T-helper 2 cell treated with Interferon-gamma antibody and Interleukin-4, amounts not matched to agents 5 μg/mL and 100 μg/mL, for 36 hours (primary cell): Measurements from ENCODE around the gene ZBTB18.

Source experiments
- DNase-seq: peaks from one replicate; pipeline ENCODE4 v3.0.0; 2021; ENCODE audit warnings: low spot score
- H3K27ac Mint-ChIP-seq: one replicate; pipeline ENCODE4 v1.8.0; 2021; ENCODE audit warnings: mild to moderate bottlenecking, mixed read lengths
- H3K27me3 Mint-ChIP-seq: one replicate; pipeline ENCODE4 v1.8.0; 2021; ENCODE audit warnings: low read depth, mixed read lengths
- H3K36me3 Mint-ChIP-seq: one replicate; pipeline ENCODE4 v1.8.0; 2021; ENCODE audit warnings: low read depth, mixed read lengths
- H3K4me1 Mint-ChIP-seq: one replicate; pipeline ENCODE4 v1.8.0; 2021; ENCODE audit warnings: low read depth, mixed read lengths
- H3K4me3 Mint-ChIP-seq: one replicate; pipeline ENCODE4 v1.8.0; 2022; ENCODE audit warnings: mild to moderate bottlenecking, moderate library complexity, mixed read lengths
- H3K9me3 Mint-ChIP-seq: one replicate; pipeline ENCODE4 v1.8.0; 2021; ENCODE audit warnings: mixed read lengths

Gene ZBTB18

DNA sequence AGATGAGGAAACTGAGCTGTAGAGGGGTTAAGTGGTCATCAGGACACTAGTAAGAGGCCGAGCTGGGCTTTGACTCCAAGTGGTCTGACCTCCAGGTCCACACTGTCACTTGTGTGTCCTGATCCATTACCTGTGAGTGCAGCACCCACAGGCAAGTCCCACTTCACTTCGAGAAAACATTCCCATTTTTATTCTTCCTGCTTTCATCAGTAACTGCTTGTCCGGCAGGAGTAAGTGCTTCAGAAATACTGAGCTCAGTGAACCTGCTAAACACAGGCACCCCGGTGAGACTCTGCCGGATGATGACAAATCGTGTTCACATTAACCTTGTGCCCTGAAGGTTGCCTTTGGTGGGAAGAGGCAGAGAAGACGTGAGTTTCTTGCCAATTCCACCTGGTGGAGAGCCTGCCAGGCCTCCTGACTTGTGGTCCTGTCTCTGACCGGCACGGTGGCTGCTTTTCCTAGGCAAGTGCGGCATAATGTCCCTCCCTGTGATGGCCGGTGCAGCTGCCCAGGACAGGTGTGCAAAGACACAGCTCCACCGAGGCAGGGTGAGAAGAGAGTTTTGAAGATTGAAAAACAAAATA is 29.4 kb downstream of the ZBTB18 start:
- no peak overlapping the region for H3K4me3 Mint-ChIP-seq
- no peaks in the 10 kb centered on the region for H3K36me3 Mint-ChIP-seq
- peaks cover 17% of the 10 kb centered on the region for H3K27me3 Mint-ChIP-seq
- no peak for DNase-seq
- H3K9me3 Mint-ChIP-seq = no peaks in the 10 kb centered on the region
- no peak overlapping the region for H3K27ac Mint-ChIP-seq
- peaks cover 3% of the 10 kb centered on the region for H3K4me1 Mint-ChIP-seq

- Mint-ChIP-seq H3K9me3 (no peaks in the 10 kb centered on the region), H3K36me3 (no peaks in the 10 kb centered on the region), H3K27me3 (peaks cover 10% of the 10 kb centered on the region), H3K4me1 (no peaks in the 10 kb centered on the region), H3K4me3 (no peak overlapping the region), H3K27ac (no peak overlapping the region)
- DNase-seq = no peak
Measured at GRCh38 chr1:244082969-244083368, 31.9 kb downstream of the ZBTB18 start.

- no peaks in the 10 kb centered on the region for H3K4me1 Mint-ChIP-seq
- no peak for DNase-seq
- no peak overlapping the region for H3K27ac Mint-ChIP-seq
Measured at GRCh38 chr1:244083383-244083943, 32.4 kb downstream of the ZBTB18 start.

DNA sequence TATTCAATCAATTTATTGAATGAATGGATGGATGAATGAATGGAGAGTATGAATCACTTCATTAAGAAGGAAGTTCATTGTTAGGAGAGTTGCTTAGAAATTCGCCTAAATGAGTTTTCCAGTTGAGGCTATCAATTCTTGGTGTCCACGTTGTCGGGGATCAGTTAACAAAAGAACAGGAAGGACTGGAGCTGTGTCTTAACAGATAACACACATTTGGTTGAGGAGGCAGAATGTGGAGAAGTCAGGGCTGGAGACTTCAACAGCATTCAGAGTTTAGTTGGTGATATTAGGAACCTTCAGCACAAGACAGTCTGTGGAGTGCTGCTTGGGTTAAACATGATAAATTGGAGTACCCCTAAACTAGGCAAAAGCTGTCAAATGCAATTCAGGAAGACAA is 33.7 kb downstream of the ZBTB18 start:
- no peaks in the 10 kb centered on the region for H3K4me1 Mint-ChIP-seq
- H3K27me3 Mint-ChIP-seq = peaks cover 10% of the 10 kb centered on the region
- no peak overlapping the region for H3K27ac Mint-ChIP-seq
- no peaks in the 10 kb centered on the region for H3K9me3 Mint-ChIP-seq
- no peak for DNase-seq
- no peak overlapping the region for H3K4me3 Mint-ChIP-seq
- H3K36me3 Mint-ChIP-seq = no peaks in the 10 kb centered on the region

More at GRCh38 chr1:244083383-244083943, 32.4 kb downstream of the ZBTB18 start:
- H3K36me3 Mint-ChIP-seq = no peaks in the 10 kb centered on the region
- H3K27me3 Mint-ChIP-seq = peaks cover 10% of the 10 kb centered on the region
- H3K4me3 Mint-ChIP-seq = no peak overlapping the region
- no peaks in the 10 kb centered on the region for H3K9me3 Mint-ChIP-seq

DNA sequence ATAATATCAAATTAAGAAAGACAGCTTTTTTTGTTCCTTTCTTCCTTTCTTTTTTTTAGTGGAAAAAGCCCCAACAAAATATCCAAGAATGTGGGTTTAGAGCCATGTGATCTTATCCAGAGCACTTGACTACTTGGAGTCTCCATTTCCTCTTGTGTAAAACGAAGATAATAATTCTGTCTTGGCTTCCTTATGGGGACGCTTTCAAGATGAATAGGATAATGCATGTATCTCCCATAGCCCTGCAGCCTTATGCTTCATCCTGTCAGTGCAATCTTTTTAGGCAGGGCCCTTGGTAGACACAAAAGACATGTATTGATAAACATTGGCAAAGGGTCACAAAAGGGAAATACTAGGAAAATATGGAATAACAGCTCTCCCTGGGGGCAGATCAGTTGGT is 34.8 kb downstream of the ZBTB18 start:
- no peak overlapping the region for H3K27ac Mint-ChIP-seq

GRCh38 chr1:244087021-244087560 is 36.0 kb downstream of the ZBTB18 start:
- no peaks in the 10 kb centered on the region for H3K9me3 Mint-ChIP-seq

More for the DNA sequence above, 34.8 kb downstream of the ZBTB18 start:
- Mint-ChIP-seq H3K9me3 (no peaks in the 10 kb centered on the region), H3K4me3 (no peak overlapping the region), H3K4me1 (no peaks in the 10 kb centered on the region), H3K36me3 (no peaks in the 10 kb centered on the region), H3K27me3 (peaks cover 10% of the 10 kb centered on the region)
- DNase-seq = no peak

DNA sequence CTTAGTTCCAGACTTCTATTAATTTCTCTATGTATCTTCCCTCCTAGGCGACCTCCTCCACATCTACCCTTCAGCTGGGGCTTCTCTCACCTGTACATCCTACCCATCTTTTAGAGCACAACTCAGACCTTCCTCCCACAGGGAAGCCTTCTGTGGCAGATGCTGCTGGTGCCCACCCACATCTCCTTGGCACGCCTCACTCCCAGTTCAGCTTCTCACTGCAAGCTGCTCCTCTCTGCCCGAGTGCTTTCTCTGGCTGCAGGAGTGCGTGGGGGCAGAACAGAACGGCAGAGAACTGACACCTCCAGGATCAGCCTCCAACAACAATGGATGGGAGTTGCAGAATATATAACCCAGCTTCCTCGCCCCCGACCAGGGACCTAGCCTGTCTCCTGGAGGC is 36.5 kb downstream of the ZBTB18 start:
- H3K4me1 Mint-ChIP-seq = no peaks in the 10 kb centered on the region
- no peak overlapping the region for H3K4me3 Mint-ChIP-seq
- DNase-seq = no peak
- peaks cover 8% of the 10 kb centered on the region for H3K27me3 Mint-ChIP-seq
- no peaks in the 10 kb centered on the region for H3K9me3 Mint-ChIP-seq
- H3K36me3 Mint-ChIP-seq = no peaks in the 10 kb centered on the region
- no peak overlapping the region for H3K27ac Mint-ChIP-seq

More at GRCh38 chr1:244087021-244087560, 36.0 kb downstream of the ZBTB18 start:
- H3K36me3 Mint-ChIP-seq = no peaks in the 10 kb centered on the region
- DNase-seq = no peak
- H3K27me3 Mint-ChIP-seq = peaks cover 10% of the 10 kb centered on the region
- H3K4me3 Mint-ChIP-seq = no peak overlapping the region
- H3K27ac Mint-ChIP-seq = no peak overlapping the region
- H3K4me1 Mint-ChIP-seq = no peaks in the 10 kb centered on the region

- Mint-ChIP-seq H3K27ac (no peak overlapping the region), H3K27me3 (peaks cover 4% of the 10 kb centered on the region), H3K4me1 (no peaks in the 10 kb centered on the region), H3K36me3 (no peaks in the 10 kb centered on the region), H3K4me3 (no peak overlapping the region), H3K9me3 (no peaks in the 10 kb centered on the region)
- no peak for DNase-seq
Measured at GRCh38 chr1:244088161-244088560, 37.1 kb downstream of the ZBTB18 start.

DNA sequence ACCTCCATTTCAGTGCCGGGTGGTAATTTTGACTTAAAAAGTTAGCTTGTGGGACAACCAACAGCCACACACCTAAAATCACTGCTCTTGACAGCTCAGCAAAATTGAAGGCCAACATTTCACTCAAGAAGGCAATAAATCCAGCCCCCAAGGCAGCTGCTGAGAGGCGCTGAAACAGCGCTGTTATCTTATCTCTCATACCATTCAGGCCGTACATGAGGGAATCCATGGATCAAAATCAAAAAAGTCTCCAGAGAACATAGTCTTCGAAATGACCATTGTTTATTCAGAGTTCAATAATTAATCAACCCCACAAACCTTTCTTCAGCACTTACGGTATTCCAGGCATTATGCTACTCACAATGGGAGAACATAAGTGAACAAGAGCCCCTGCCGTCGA is 38.5 kb downstream of the ZBTB18 start:
- Mint-ChIP-seq H3K27ac (no peak overlapping the region), H3K9me3 (no peaks in the 10 kb centered on the region), H3K4me3 (no peak overlapping the region), H3K27me3 (peaks cover 2% of the 10 kb centered on the region), H3K4me1 (no peaks in the 10 kb centered on the region), H3K36me3 (no peaks in the 10 kb centered on the region)
- DNase-seq = no peak

GRCh38 chr1:244090645-244091044 is 39.6 kb downstream of the ZBTB18 start:
- no peaks in the 10 kb centered on the region for H3K9me3 Mint-ChIP-seq
- no peak overlapping the region for H3K4me3 Mint-ChIP-seq
- no peaks in the 10 kb centered on the region for H3K36me3 Mint-ChIP-seq
- no peaks in the 10 kb centered on the region for H3K27me3 Mint-ChIP-seq
- no peaks in the 10 kb centered on the region for H3K4me1 Mint-ChIP-seq
- no peak for DNase-seq
- H3K27ac Mint-ChIP-seq = no peak overlapping the region

GRCh38 chr1:244092293-244092963 is 41.3 kb downstream of the ZBTB18 start:
- no peaks in the 10 kb centered on the region for H3K36me3 Mint-ChIP-seq
- H3K4me3 Mint-ChIP-seq = no peak overlapping the region
- H3K27me3 Mint-ChIP-seq = no peaks in the 10 kb centered on the region
- H3K27ac Mint-ChIP-seq = no peak overlapping the region
- H3K4me1 Mint-ChIP-seq = no peaks in the 10 kb centered on the region
- DNase-seq = no peak
- no peaks in the 10 kb centered on the region for H3K9me3 Mint-ChIP-seq

DNA sequence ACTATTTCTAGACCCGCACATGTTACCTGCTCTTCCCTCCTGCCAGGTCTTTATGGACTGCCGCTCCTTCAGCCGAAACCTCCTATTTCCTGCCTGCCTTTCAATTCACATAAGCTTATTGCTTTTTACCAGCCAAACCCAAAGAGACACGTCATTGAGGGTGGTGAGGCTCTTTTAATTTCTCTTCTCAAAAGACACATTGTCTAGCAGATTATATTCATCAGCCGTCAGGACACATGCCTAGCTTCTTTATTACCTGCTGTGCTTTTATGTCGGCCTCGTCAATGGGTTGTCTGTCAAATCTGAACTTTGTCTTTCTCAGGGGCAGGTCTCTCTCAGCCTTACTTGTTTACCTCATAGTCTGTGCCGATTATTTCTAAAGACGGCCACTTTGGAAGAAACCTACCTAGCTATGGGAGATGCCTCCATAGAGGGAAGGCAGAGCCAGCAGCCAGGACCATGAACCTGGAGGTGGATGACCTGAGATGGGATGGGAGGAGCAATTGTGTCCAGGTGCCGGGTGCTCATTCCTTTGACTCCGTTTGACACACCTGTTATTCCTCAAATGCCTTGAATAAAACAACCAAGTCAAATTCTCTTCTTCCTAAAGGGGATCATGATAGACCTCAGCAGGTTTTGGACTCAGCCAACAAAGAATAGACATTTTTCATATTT is 42.0 kb downstream of the ZBTB18 start:
- Mint-ChIP-seq H3K9me3 (no peaks in the 10 kb centered on the region), H3K4me1 (no peaks in the 10 kb centered on the region), H3K36me3 (no peaks in the 10 kb centered on the region), H3K27me3 (no peaks in the 10 kb centered on the region), H3K4me3 (no peak overlapping the region), H3K27ac (no peak overlapping the region)
- no peak for DNase-seq

DNA sequence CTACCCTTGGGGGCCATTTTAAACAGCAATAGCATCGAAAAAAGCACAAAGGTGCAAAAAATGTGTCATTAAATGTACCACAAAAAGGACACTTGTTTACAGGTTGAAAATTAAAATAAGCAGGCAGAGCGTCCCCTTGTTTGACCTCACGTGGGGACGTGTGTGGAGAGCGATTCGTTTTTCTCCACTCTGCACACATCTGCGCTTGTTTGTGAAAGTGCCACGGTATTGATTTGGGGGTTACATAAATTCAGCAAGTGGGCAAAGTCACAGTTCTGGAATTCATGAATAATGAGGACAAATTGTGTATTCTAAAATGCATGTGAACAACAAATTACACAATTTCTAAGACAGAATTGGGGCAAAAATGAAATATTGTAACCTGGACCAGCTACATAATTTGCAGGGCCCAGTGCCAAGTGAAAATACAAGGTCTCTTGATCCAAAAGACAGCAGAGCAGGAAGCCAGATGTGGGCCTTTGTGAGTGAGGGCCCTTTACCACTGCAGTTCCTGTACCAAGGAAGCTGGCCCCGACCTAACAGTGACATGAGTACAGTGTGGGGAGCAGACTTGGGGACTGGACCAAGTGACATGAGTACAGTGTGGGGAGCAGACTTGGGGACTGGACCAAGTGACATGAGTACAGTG is 43.9 kb downstream of the ZBTB18 start:
- no peak overlapping the region for H3K4me3 Mint-ChIP-seq
- H3K9me3 Mint-ChIP-seq = no peaks in the 10 kb centered on the region
- no peaks in the 10 kb centered on the region for H3K36me3 Mint-ChIP-seq
- peaks cover 2% of the 10 kb centered on the region for H3K27me3 Mint-ChIP-seq
- DNase-seq = no peak
- no peaks in the 10 kb centered on the region for H3K4me1 Mint-ChIP-seq
- no peak overlapping the region for H3K27ac Mint-ChIP-seq

DNA sequence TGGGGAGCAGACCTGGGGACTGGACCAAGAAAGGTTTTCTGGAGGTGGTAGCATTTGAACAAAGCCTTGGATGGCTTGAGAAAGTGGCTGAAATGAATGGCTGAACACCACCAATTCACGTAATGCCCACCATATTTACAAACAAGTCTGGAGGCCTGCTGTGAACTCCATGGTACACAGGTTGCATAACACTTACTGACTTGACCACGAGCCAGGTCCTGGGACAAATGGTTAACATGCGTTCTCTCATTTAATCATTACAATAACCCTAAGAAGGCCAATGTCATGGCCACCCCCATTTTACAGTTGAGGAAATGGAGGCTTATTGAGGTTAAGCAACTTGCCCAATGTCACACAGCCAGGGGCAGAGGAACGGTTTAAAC is 44.4 kb downstream of the ZBTB18 start:
- Mint-ChIP-seq H3K4me3 (no peak overlapping the region), H3K4me1 (no peaks in the 10 kb centered on the region), H3K27ac (no peak overlapping the region)

More for the DNA sequence above, 44.4 kb downstream of the ZBTB18 start:
- no peaks in the 10 kb centered on the region for H3K36me3 Mint-ChIP-seq
- no peaks in the 10 kb centered on the region for H3K9me3 Mint-ChIP-seq
- H3K27me3 Mint-ChIP-seq = peaks cover 2% of the 10 kb centered on the region
- DNase-seq = no peak
